ENCODE measurements around the gene TMEM38B.
"Not testable (repeated sequence)": the region's sequence is repeated elsewhere in the genome, so short reads cannot be mapped to it uniquely, and the experiment has no call there.

The TMEM38B gene

GRCh38 chr9:105683688-105684275, 10.6 kb upstream of the TMEM38B start:
- no peak for DNase-seq

- no peak for DNase-seq
These were observed 7.4 kb upstream of the TMEM38B start for GRCh38 chr9:105686936-105687335.

GRCh38 chr9:105690742-105691141, 3.6 kb upstream of the TMEM38B start:
- DNase-seq = no peak

- no peak for DNase-seq
These were observed 729 bp upstream of the TMEM38B start for GRCh38 chr9:105693435-105694189.

- DNase-seq = no peak
These were observed 674 bp downstream of the TMEM38B start for GRCh38 chr9:105694848-105695581.

DNA sequence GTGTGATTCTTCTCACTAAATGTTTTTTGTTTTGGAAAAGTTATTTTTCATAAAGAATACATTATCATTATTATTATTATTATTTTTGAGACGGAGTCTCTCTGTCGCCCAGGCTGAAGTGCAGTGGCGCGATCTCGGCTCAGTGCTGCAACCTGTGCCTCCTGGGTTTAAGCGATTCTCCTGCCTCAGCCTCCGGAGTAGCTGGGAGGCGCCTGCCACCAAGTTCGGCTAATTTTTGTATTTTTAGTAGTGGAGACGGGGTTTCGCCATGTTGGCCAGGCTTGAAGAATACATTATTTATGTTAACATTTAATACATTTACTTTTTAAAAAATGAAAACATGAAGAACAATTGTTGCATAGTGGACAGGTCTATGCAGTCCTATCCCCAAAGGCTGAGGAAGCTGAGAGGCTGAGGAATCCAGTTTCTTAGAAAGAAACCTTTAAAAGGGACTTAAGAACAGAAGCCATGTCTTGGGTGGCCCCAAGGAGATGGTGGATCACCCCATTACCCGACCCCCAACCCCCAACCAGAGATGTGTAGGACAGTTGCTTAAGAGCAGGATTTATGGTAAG, 2.0 kb downstream of the TMEM38B start:
- DNase-seq = no peak

DNA sequence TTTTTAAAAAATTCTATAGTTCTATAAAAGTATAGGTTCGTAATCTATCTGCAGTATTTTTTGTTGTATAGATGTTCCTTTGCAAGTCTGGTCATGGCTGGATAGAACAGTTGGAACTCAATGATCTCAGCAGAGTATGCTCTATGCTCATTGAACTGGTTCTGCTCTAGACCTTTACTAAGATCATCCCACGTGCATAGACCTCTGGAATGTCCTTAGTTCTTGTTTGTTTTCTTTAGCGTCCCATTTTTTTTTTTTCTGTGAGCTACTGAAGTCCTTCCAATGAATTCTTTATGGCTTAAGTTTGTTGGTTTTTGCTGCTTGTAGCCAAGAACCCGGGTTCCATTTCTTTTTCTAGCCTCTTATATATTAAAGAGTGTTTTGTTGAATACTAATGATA, 3.5 kb downstream of the TMEM38B start:
- no peak for DNase-seq

GRCh38 chr9:105698348-105698870, 4.1 kb downstream of the TMEM38B start:
- no peak for DNase-seq

DNA sequence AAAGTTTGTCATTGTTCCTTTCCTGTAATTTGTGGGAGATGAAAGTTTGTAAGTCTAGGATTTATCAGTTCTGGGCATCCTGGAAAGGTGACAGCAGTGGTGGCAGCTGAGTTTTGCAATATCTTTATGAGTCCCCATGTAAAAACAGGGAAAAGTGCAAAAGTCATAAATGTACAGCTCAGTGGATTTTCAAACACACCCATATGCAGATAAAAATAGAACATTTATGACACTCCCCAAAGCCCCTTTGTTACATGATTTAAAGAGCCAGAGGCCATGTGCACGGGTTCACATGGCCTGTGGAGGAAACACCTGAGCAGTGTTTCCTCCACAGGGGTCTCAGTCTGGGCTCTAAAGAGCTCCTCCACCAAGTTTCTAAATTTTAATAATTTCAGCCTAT, 6.3 kb downstream of the TMEM38B start:
- no peak for DNase-seq

DNA sequence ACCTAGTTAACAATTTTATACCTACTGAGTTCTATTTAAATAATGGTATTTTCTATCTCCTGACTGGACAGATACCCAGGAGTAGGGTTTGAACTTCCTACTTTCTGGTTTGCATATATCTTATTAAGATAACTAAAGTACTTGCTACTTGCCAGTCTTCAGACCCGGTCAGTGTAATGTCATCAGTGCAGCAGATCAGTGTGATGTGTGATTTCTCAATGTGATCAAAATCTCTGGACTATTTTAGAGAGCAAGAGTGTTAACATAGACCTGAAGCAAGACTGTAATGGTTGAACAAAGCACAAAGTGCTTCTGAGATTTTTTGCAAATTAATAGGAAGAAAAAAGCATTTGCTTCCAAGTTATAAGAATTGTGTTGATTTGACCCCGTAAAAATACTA, 6.8 kb downstream of the TMEM38B start:
- DNase-seq = no peak

DNA sequence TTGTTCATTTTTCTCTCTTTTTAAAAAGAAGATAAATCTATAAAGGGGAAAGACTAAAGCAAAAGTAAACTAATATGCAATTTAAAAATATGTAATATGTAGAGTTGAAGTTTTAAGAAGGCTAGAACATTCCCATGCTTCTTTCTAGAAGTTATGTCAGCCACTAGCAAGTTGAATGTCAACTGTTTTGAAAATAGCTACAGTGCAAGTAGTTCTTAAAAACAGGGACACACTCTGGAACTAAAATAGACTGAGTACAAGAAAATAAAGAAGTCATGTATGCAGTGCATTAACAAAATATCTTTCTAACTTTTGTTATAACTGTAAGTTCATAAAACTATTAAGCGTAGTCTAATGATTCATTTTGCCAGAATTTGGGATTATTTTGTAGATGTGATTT, 7.9 kb downstream of the TMEM38B start:
- no peak for DNase-seq

GRCh38 chr9:105703638-105704037, 9.3 kb downstream of the TMEM38B start:
- DNase-seq = not testable (repeated sequence)

DNA sequence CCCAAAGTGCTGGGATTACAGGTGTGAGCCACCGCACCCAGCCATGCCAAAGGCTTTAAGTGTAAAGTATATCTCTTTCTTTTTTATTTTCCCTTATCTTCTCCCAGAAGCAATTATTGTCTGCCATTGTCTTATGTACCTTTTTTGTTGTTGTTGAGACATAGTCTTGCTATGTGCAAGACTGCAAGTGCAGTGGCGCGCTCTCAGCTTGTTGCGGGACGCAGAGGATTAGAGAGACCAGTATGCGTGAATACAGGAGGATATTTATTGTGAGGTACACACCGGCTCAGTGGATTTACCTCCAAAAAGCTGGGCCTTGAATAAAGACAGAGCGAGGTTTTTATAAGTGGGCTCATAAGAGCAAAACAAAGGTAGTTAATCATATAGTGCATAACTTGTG, 11.8 kb downstream of the TMEM38B start:
- DNase-seq = no peak

GRCh38 chr9:105708405-105708804, 14.1 kb downstream of the TMEM38B start:
- no peak for DNase-seq

- DNase-seq = no peak
These were observed 16.3 kb downstream of the TMEM38B start for GRCh38 chr9:105710638-105711037.

DNA sequence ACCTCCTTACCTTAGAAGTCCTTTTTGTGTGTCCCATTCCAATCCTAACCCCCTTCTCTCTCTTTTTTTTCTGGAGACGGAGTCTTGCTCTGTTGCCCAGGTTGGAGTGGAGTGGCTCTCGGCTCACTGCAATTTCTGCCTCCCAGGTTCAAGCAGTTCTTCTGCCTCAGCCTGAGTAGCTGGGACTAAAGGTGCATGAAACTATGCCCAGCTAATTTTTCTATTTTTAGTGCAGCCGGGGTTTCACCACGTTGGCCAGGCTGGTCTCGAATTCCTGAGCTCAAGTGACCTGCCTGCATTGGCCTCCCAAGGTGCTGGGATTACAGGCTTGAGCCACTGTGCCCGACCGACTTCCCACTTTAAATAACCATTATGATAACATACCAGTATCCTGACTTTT, 17.5 kb downstream of the TMEM38B start:
- no peak for DNase-seq

- DNase-seq = no peak
These were observed 18.0 kb downstream of the TMEM38B start for GRCh38 chr9:105712297-105712696.

DNA sequence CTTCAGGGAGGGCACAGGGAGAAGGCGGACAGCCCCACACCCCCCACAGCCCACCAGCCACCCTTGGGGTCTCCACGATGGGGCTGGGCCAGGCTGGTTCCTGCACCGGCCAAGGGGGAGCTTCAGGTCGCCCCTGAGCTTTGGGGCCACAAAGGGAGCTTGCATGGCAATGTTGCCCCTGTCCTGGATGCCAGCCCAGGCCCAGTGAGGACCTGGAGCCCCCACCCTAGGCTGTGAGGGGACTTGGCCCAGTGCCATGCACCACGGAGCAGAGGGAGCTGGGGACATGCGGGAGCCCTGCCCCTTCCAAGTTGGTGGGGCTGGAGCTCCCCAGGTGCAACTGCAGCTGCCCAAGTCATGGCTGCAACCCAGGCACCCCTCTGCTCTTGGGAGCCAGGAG, 18.4 kb downstream of the TMEM38B start:
- DNase-seq = no peak

GRCh38 chr9:105713260-105714019, 19.1 kb downstream of the TMEM38B start:
- DNase-seq = no peak

DNA sequence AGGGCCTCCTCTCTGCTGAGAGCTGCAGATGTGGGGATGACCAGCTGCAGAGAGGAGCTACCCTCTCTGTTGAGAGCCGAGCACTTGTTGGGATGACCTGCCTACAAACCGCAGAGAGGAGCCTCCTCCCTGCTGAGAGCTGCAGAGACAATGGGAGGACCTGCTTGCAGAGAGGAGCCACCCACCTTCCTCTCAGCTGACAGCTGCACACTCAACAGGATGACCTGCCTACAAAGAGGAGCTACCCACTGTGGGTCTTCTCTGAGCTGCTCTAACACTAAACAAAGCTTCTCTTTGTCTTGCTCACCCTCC, 19.6 kb downstream of the TMEM38B start:
- no peak for DNase-seq

DNA sequence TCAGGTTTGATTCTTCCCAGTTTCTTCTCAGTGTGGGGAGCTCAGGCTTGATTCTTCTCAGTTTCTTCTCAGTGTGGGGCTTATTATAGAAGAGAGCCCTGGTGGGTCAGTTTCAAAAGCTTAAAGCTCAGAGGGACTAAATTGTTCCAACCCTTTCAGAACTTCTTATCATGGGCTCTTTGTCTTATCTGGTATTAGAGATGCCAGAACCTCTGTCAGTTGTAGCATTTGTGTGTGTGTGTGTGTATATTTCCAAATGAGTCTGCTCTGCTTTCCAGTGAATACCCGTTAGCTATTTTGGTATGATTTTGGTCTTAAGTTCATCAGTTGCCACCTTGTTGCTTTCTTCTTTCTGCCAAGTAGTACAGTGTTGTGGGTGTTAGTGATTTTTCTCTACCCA, 21.8 kb downstream of the TMEM38B start:
- no peak for DNase-seq

- DNase-seq = no peak
These were observed 27.8 kb downstream of the TMEM38B start for GRCh38 chr9:105722099-105722498.

DNA sequence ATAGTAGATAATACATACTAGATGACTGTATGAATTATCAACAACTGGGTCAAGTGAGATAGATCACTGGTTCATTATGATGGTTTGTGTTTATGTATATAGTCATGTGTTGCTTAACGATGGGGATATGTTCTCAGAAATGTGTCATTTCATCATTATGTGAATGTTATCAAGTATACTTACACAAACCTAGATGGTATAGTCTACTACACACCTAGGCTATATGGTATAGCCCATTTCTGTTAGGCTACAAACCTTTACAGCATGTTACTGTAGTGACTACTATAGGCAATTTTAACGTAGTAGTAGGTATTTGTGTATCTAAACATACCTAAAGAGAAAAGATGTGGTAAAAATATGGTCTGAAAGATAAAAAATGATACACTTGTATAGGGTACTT, 31.0 kb downstream of the TMEM38B start:
- no peak for DNase-seq
